Measurements from ENCODE around the gene TOR1A. TPM values are rescaled to one million over a fixed set of nuclear protein-coding genes. Genes with fewer than 3 reads are reported as not detected.
"Not testable (repeated sequence)": the region's sequence is repeated elsewhere in the genome, so short reads cannot be mapped to it uniquely, and the experiment has no call there.

TOR1A gene
- total RNA-seq, 6 donors from 2014 or later = 15.6 to 56.5 (median 34.7) TPM

DNA sequence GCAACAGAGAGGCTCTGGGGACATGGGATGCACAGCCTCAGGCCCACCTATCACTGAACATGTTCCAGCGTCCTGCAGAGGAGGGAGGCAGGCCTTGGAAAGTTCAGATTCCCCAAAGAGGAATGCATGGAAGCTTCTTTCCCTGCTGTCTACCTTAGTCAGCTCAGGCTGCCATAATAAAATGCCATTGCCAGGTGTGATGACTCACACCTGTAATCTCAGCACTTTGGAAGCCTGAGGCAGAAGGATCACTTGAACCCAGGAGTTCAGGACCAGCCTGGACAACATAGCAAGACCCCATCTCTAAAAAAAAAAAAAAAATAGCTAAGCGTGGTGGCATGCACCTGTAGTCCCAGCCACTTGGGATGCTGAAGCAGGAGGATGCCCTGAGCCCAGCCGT lies 45.5 kb downstream of the TOR1A start:
- no peak overlapping the region for H3K27ac ChIP-seq

DNA sequence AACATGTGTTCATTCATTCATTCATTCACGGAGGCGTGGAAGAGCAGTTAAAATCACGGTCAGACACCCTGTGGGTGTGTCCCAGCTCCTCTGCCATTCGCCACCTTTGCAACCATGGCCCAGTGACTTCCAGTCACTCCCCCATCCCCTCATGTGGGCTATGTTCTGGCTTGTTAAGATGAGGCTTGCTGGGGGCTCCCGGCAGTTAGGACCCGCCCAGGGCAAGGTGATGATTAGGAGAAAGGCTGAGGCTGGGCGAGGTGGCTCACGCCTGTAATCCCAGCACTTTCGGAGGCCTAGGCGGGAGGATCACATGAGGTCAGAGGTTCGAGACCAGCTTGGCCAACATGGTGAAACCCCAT lies 46.2 kb downstream of the TOR1A start:
- Histone ChIP-seq H3K4me3 (no peak overlapping the region), H3K9me3 (no peaks in the 10 kb centered on the region), H3K36me3 (no peaks in the 10 kb centered on the region), H3K27ac (peak overlapping the region in 3 of 4 donors; percentile 8 to 65 (median 30)), H3K4me1 (peaks cover 12 to 18% (median 16%) of the 10 kb centered on the region in 4 donors), H3K27me3 (no peaks in the 10 kb centered on the region)
- ATAC-seq (ENCODE audit: low FRiP score in 2 of 2) (no peak), DNase-seq (no peak)
- 69 to 77% methylated on average over 9 to 11 of the region's 11 CpGs for WGBS, 2 donors
- TF ChIP-seq, protein P1, sequence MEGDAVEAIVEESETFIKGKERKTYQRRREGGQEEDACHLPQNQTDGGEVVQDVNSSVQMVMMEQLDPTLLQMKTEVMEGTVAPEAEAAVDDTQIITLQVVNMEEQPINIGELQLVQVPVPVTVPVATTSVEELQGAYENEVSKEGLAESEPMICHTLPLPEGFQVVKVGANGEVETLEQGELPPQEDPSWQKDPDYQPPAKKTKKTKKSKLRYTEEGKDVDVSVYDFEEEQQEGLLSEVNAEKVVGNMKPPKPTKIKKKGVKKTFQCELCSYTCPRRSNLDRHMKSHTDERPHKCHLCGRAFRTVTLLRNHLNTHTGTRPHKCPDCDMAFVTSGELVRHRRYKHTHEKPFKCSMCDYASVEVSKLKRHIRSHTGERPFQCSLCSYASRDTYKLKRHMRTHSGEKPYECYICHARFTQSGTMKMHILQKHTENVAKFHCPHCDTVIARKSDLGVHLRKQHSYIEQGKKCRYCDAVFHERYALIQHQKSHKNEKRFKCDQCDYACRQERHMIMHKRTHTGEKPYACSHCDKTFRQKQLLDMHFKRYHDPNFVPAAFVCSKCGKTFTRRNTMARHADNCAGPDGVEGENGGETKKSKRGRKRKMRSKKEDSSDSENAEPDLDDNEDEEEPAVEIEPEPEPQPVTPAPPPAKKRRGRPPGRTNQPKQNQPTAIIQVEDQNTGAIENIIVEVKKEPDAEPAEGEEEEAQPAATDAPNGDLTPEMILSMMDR (IDR thresholded peaks at IDR 0.05) = no peak
- TF ChIP-seq EP300 (IDR thresholded peaks at IDR 0.05) (no peak), POLR2A (IDR thresholded peaks at IDR 0.05) (no peak), POLR2AphosphoS5 (IDR thresholded peaks at IDR 0.05) (no peak)

More for the DNA sequence above, 45.5 kb downstream of the TOR1A start:
- Histone ChIP-seq H3K4me3 (no peak overlapping the region), H3K9me3 (no peaks in the 10 kb centered on the region), H3K4me1 (peaks cover 12 to 18% (median 16%) of the 10 kb centered on the region in 4 donors), H3K36me3 (no peaks in the 10 kb centered on the region), H3K27me3 (no peaks in the 10 kb centered on the region)
- ATAC-seq (ENCODE audit: low FRiP score in 2 of 2) (no peak), DNase-seq (no peak)
- WGBS, 2 donors = 72 to 81% methylated on average over 3 of the region's 3 CpGs
- TF ChIP-seq, protein P1 (IDR thresholded peaks at IDR 0.05) = no peak
- TF ChIP-seq POLR2AphosphoS5 (IDR thresholded peaks at IDR 0.05) (no peak), EP300 (IDR thresholded peaks at IDR 0.05) (no peak), POLR2A (IDR thresholded peaks at IDR 0.05) (no peak)

DNA sequence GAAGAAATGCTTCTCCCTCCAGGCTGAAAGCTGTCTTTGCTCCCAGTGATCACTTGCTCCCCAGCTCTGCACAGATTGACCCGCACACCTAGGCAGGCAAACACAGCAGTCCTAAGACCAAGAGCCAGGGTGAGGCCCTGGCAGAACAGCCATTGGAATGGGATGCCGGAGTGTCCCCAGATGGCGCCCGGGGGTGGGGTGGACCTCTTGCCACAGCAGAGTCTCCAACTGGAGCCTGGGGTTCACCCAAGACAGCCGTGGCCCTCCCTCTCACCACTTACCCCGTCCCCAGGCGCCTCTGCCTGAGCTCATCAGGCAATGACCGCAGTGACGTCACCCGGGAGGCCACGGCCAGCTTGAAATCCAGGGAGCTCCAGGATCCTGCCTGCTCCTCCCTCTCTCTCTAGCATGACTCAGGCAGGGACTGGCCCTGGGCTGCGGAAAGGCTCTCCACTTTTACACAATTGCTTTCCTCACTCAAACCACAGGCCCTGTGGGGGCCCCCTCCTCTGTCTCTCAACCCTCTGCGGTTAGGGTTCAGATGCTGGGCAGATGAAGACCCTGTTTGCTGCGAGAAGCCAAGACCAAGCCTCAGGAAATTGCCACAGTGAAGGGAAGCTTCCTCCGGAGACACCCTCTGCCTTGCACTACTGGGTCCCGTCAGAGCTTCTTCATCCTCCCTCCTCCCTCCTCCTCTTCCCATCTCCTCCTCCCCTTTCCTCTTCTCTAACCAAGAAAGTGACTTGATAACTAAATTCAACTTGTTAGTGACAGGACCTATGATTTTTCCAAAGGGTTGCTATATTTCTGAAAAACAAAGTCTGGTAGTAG lies 46.8 kb downstream of the TOR1A start:
- H3K4me3 ChIP-seq = no peak overlapping the region
- no peaks in the 10 kb centered on the region for H3K36me3 ChIP-seq
- H3K4me1 ChIP-seq = peaks cover 12 to 18% (median 16%) of the 10 kb centered on the region in 4 donors
- peak; percentile 72 to 77 for TF ChIP-seq POLR2AphosphoS5 (IDR thresholded peaks at IDR 0.05)
- TF ChIP-seq POLR2A (IDR thresholded peaks at IDR 0.05) = no peak
- TF ChIP-seq EP300 (IDR thresholded peaks at IDR 0.05) = peak in 1 of 4 donors; percentile 31
- TF ChIP-seq, protein P1 (IDR thresholded peaks at IDR 0.05) = no peak
- no peaks in the 10 kb centered on the region for H3K27me3 ChIP-seq
- 16 to 31% methylated on average over 5 to 16 of the region's 16 CpGs for WGBS, 2 donors
- ATAC-seq (ENCODE audit: low FRiP score in 2 of 2) (peak; percentile 89 to 95), DNase-seq (peak; percentile 92 to 96)
- H3K9me3 ChIP-seq = no peaks in the 10 kb centered on the region
- H3K27ac ChIP-seq = peak overlapping the region; percentile 8 to 71 (median 48)

DNA sequence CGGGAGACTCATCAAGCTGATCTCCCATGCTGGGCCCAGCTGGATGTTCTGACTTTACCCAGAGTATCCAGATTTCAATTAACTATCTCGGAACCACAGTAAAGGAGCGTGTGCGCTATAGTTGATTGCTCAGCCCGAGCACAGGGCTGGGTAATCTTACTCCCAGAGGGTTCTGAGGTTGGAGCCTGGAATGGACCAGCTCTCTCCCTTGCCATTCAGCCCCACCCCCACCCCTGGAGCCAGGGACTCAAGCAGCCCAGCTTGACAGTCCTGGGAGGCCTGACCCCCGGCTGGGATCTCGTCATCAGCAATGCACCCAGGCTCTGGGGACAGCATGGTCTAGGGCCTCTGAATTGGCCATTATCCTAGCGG lies 47.4 kb downstream of the TOR1A start:
- ATAC-seq (ENCODE audit: low FRiP score in 2 of 2) = peak in 1 of 2 donors; percentile 40
- 67 to 91% methylated on average over 5 to 6 of the region's 8 CpGs for WGBS, 2 donors
- no peaks in the 10 kb centered on the region for H3K27me3 ChIP-seq
- H3K36me3 ChIP-seq = no peaks in the 10 kb centered on the region
- H3K4me3 ChIP-seq = no peak overlapping the region
- no peak for DNase-seq
- H3K9me3 ChIP-seq = no peaks in the 10 kb centered on the region
- no peak for TF ChIP-seq EP300 (IDR thresholded peaks at IDR 0.05)
- no peak for TF ChIP-seq POLR2A (IDR thresholded peaks at IDR 0.05)
- no peak for TF ChIP-seq POLR2AphosphoS5 (IDR thresholded peaks at IDR 0.05)
- TF ChIP-seq, protein P1 (IDR thresholded peaks at IDR 0.05) = no peak
- peaks cover 12 to 18% (median 16%) of the 10 kb centered on the region in 4 donors for H3K4me1 ChIP-seq
- peak overlapping the region; percentile 8 to 71 (median 38) for H3K27ac ChIP-seq

DNA sequence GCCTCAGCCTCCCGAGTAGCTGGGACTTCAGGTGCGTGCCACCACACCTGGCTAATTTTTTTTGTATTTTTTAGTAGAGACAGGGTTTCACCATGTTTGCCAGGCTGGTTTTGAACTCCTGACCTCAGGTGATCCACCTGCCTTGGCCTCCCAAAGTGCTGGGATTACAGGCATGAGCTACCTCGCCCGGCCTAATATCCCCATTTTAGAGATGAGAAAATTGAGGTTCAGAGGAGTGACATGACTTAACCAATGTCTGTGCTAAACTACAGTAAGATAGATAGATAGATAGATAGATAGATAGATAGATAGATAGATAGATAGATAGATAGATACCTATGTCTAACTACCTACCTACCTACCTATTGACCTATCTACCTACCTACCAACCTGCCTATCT lies 47.8 kb downstream of the TOR1A start:
- H3K4me3 ChIP-seq; H3K27me3 ChIP-seq; ATAC-seq (ENCODE audit: low FRiP score in 2 of 2); H3K36me3 ChIP-seq; H3K9me3 ChIP-seq; DNase-seq: not testable (repeated sequence)
- H3K4me1 ChIP-seq = peaks cover 12 to 18% (median 16%) of the 10 kb centered on the region in 4 donors
- peak overlapping the region in 1 of 4 donors; percentile 8 for H3K27ac ChIP-seq
- WGBS, 2 donors = 95% methylated on average over 4 of the region's 4 CpGs
